OCI-LY7 (cell line): Measurements from ENCODE around the gene SV2C. TPM values are rescaled to one million over a fixed set of nuclear protein-coding genes. Genes with fewer than 3 reads are reported as not detected.

Source experiments
- BruUV-seq: library from RNA; stranded (reverse); fragments of 400-500 nt; replicated peaks from 2 replicates; lab custom pipeline; 2021; lab: Mats Ljungman, UMichigan
- CTCF ChIA-PET: fragments of 300-600 bp; sonication (Branson Sonifier 250); formaldehyde crosslinking; loops from one replicate; lab custom pipeline; 2022; ENCODE audit warnings: antibody characterized with exemption; ENCODE audit not compliant: unreplicated experiment; lab: Charles Lee
- POLR2A ChIA-PET: fragments of 300-600 bp; sonication (Branson Sonifier 250); formaldehyde crosslinking; loops from one replicate; lab custom pipeline; 2022; ENCODE audit warnings: antibody characterized with exemption; lab: Charles Lee
- DNase-seq: peaks from one replicate; pipeline ENCODE4 v3.0.0-alpha.2; 2015; ENCODE audit warnings: low spot score
- H2AFZ ChIP-seq: fragments of 200-600 bp; sonication (generic), shearing (Covaris generic); 2 replicates; pipeline ENCODE4 v1.6.1; 2014; ENCODE audit warnings: mild to moderate bottlenecking, antibody characterized with exemption, low read length, moderate library complexity
- H3K27ac ChIP-seq: fragments of 200-600 bp; sonication (generic); 2 replicates; pipeline ENCODE4 v1.5.1; 2014; ENCODE audit warnings: mixed run types, low read depth, mild to moderate bottlenecking, moderate library complexity, low read length, inconsistent platforms; ENCODE audit not compliant: poor library complexity, severe bottlenecking
- H3K36me3 ChIP-seq: fragments of 200-600 bp; sonication (generic); 2 replicates; pipeline ENCODE4 v1.6.1; 2014; ENCODE audit warnings: mild to moderate bottlenecking, antibody characterized with exemption, low read length, moderate library complexity, mixed read lengths; ENCODE audit not compliant: insufficient read depth
- H3K4me1 ChIP-seq: fragments of 200-600 bp; sonication (generic); 2 replicates; pipeline ENCODE4 v1.5.1; 2014; ENCODE audit warnings: mild to moderate bottlenecking, low read length; ENCODE audit not compliant: insufficient read depth, poor library complexity, severe bottlenecking
- H3K4me2 ChIP-seq: fragments of 200-600 bp; sonication (generic); 2 replicates; pipeline ENCODE4 v1.6.1; 2014; ENCODE audit warnings: mild to moderate bottlenecking, low read length
- H3K4me3 ChIP-seq: fragments of 200-600 bp; sonication (generic); 2 replicates; pipeline ENCODE4 v1.5.1; 2014; ENCODE audit warnings: mild to moderate bottlenecking, low read depth, low read length; ENCODE audit not compliant: poor library complexity, severe bottlenecking
- H3K79me2 ChIP-seq: fragments of 200-600 bp; sonication (generic); 2 replicates; pipeline ENCODE4 v1.6.1; 2016; ENCODE audit warnings: low read depth, mild to moderate bottlenecking, low read length, moderate library complexity, mixed read lengths; ENCODE audit not compliant: insufficient read depth
- H3K9me2 ChIP-seq: fragments of 200-600 bp; sonication (generic); 2 replicates; pipeline ENCODE4 v1.6.1; 2016; ENCODE audit warnings: mild to moderate bottlenecking, low read length, mixed read lengths; ENCODE audit not compliant: insufficient read depth
- H3K9me3 ChIP-seq: fragments of 200-600 bp; sonication (generic); 2 replicates; pipeline ENCODE4 v1.6.1; 2014; ENCODE audit warnings: mild to moderate bottlenecking, mixed run types, low read length, mixed read lengths
- H4K20me1 ChIP-seq: fragments of 200-600 bp; sonication (generic); 2 replicates; pipeline ENCODE4 v1.6.1; 2014; ENCODE audit warnings: mild to moderate bottlenecking, antibody characterized with exemption, low read length, moderate library complexity, mixed read lengths; ENCODE audit not compliant: insufficient read depth
- CTCF ChIP-seq: fragments of 200-600 bp; sonication (generic); conservative IDR thresholded peaks from 2 replicates; pipeline ENCODE4 v1.5.1; 2014; ENCODE audit warnings: mild to moderate bottlenecking, antibody characterized with exemption, low read length, moderate library complexity, mixed read lengths
- EZH2phosphoT487 ChIP-seq: fragments of 200-600 bp; sonication (generic); IDR thresholded peaks from 2 replicates; pipeline ENCODE4 v1.6.1; 2018; ENCODE audit warnings: low read depth, borderline replicate concordance, mild to moderate bottlenecking, mixed run types, antibody characterized with exemption, low read length, moderate library complexity, mixed read lengths
- intact Hi-C: fragments of 100-400 bp; cut with micrococcal nuclease; formaldehyde crosslinking; loops from one replicate; pipeline ENCODE4 v1.10.0; 2022; ENCODE audit not compliant: unreplicated experiment
- total RNA-seq, 2 experiments: library from RNA; depleted of rRNA in 1 of 2; stranded (reverse); fragments of >200 nt in 1 of 2; shearing (Covaris generic) in 1 of 2; gene quantifications; 2 replicates each; pipeline ENCODE4 v1.2.3, GENCODE V29; 2014 to 2022

The SV2C gene
- total RNA-seq, 2 experiments from 2014 or later, result not detected

DNA sequence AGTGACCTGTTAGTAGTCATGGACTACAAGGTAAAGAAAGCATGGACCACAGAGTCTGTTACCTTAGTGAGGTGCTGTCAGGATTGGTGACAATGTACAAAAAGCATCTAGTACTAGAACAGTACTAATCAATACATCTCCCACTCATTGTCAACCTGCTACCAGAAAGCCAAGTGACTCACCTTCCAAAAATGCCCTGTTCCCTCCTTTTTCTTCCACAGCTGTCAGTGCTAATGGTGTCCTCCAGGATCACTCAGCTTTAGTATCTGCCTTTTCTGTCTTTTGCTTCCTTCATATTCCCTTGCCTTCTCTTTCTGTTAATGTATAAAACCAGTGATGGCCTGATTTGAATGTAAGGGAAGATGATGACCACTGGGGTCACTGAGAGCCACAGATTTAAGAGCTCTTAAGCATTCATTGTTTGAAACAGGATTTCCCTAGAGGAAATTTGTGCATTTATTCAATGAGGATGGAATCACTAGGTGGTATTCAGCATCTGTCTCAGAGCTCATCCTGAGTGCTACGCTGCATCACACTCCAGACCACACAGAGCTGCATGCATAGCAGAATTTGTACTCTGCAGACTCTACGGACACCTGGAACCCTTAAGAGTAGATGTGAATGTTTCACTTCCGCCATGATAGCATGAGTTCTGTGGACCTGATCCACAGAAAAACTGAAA, 71.0 kb downstream of the SV2C start:
- CTCF ChIA-PET, result no interaction called here
- BruUV-seq, result no TSS peak

DNA sequence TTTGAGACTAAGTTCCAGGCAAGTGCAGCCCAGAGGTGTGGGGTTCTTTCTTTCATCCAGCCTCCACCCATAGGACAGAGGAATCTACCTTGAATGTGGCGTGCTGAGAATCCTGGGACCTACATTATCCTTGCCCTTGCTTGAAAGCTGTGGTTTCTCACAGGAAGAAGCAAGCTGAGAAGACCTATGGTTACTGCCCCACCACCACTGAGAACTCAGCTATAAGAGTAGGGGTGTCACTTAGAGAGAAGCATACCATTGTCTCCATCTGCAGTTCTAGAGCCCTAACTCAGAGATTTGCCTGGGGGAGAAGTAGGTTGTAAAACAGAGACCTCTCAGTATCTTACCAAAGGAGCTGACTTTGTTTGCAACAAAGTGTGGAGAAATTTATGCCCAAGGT, 72.4 kb downstream of the SV2C start:
- no peak for TF ChIP-seq EZH2phosphoT487
- no peak for TF ChIP-seq CTCF
- Histone ChIP-seq H3K4me3 (no peak overlapping the region), H3K9me3 (no peaks in the 10 kb centered on the region), H3K27ac (no peak overlapping the region), H2AFZ (no peak overlapping the region), H3K79me2 (no peaks in the 10 kb centered on the region), H3K4me2 (no peak overlapping the region), H3K4me1 (no peaks in the 10 kb centered on the region), H3K36me3 (no peaks in the 10 kb centered on the region), H4K20me1 (no peaks in the 10 kb centered on the region), H3K9me2 (no peaks in the 10 kb centered on the region)
- intact Hi-C loops, result no loop called here
- no TSS peak for BruUV-seq
- ChIA-PET CTCF (no interaction called here), POLR2A (interaction anchor here (0.6 to 2.8 kb wide), 4 partner anchors 11 to 453 kb away, joined by 3 to 9 read pairs (median 4); no protein-coding TSS in a partner anchor)
- no peak for DNase-seq

More for the DNA sequence above, 71.0 kb downstream of the SV2C start:
- Histone ChIP-seq H3K9me2 (no peaks in the 10 kb centered on the region), H3K36me3 (no peaks in the 10 kb centered on the region), H3K9me3 (no peaks in the 10 kb centered on the region), H3K4me2 (no peak overlapping the region), H4K20me1 (no peaks in the 10 kb centered on the region), H3K27ac (no peak overlapping the region), H2AFZ (no peak overlapping the region), H3K4me1 (no peaks in the 10 kb centered on the region), H3K79me2 (no peaks in the 10 kb centered on the region), H3K4me3 (no peak overlapping the region)
- TF ChIP-seq EZH2phosphoT487 (no peak), CTCF (no peak)
- POLR2A ChIA-PET, result no interaction called here
- no peak for DNase-seq
- intact Hi-C loops, result no loop called here

GRCh38 chr5:76162335-76162734, 79.2 kb downstream of the SV2C start:
- Histone ChIP-seq H3K4me3 (no peak overlapping the region), H3K36me3 (no peaks in the 10 kb centered on the region), H3K27ac (no peak overlapping the region), H2AFZ (no peak overlapping the region), H3K9me3 (no peaks in the 10 kb centered on the region), H3K79me2 (no peaks in the 10 kb centered on the region), H3K4me1 (no peaks in the 10 kb centered on the region), H3K9me2 (no peaks in the 10 kb centered on the region), H4K20me1 (no peaks in the 10 kb centered on the region), H3K4me2 (no peak overlapping the region)
- ChIA-PET CTCF (no interaction called here), POLR2A (interaction anchor here (0.6 kb wide), 1 partner anchor 1859 kb away, joined by 3 read pairs; no protein-coding TSS in a partner anchor)
- no peak for DNase-seq
- intact Hi-C loops, result no loop called here
- no TSS peak for BruUV-seq
- no peak for TF ChIP-seq EZH2phosphoT487
- no peak for TF ChIP-seq CTCF
